GM21526 (cell line): ENCODE measurements around the gene KIF22.
"Not testable (repeated sequence)": the region's sequence is repeated elsewhere in the genome, so short reads cannot be mapped to it uniquely, and the experiment has no call there.

Experiments used
- ATAC-seq: cut with Tn5 transposase; IDR thresholded peaks from one replicate; pipeline ENCODE4 v1.9.1; 2021; ENCODE audit warnings: moderate library complexity; ENCODE audit not compliant: unreplicated experiment, low FRiP score

The KIF22 gene

GRCh38 chr16:29790183-29790948 is at the start of gene KIF22:
TSS of gene KIF22 (plus strand) at chr16:29790751. CDS start at chr16:29790760, 9 bp downstream.
- ATAC-seq: peak; percentile 78

- ATAC-seq: no peak
Measured at GRCh38 chr16:29742683-29743275, 47.8 kb upstream of the KIF22 start.

GRCh38 chr16:29743475-29743826 is 47.1 kb upstream of the KIF22 start:
- no peak for ATAC-seq

GRCh38 chr16:29743827-29744531 is 46.6 kb upstream of the KIF22 start:
- no peak for ATAC-seq

GRCh38 chr16:29744541-29745101 is 45.9 kb upstream of the KIF22 start:
- no peak for ATAC-seq

GRCh38 chr16:29745121-29745852 is 45.3 kb upstream of the KIF22 start:
- ATAC-seq: peak; percentile 34

- ATAC-seq: peak; percentile 56
Measured at GRCh38 chr16:29745853-29746345, 44.7 kb upstream of the KIF22 start, which contains the start of gene C16orf54. TSS of gene C16orf54 (minus strand) at chr16:29745990. CDS start at chr16:29744951, 1,039 bp downstream.

GRCh38 chr16:29746518-29746917 is 44.0 kb upstream of the KIF22 start:
- not testable (repeated sequence) for ATAC-seq

GRCh38 chr16:29747947-29748759 is 42.4 kb upstream of the KIF22 start:
- ATAC-seq: no peak

GRCh38 chr16:29748760-29749149 is 41.8 kb upstream of the KIF22 start:
- not testable (repeated sequence) for ATAC-seq

- ATAC-seq: no peak
Measured at GRCh38 chr16:29753516-29753915, 37.0 kb upstream of the KIF22 start.

- ATAC-seq: no peak
Measured at GRCh38 chr16:29756654-29757053, 33.9 kb upstream of the KIF22 start.

- ATAC-seq: not testable (repeated sequence)
Measured at GRCh38 chr16:29757086-29757485, 33.5 kb upstream of the KIF22 start.

GRCh38 chr16:29757950-29758466 is 32.5 kb upstream of the KIF22 start:
- ATAC-seq: no peak

GRCh38 chr16:29760567-29761279 is 29.8 kb upstream of the KIF22 start:
- ATAC-seq: no peak

GRCh38 chr16:29761280-29761651 is 29.3 kb upstream of the KIF22 start:
- ATAC-seq: not testable (repeated sequence)

- ATAC-seq: no peak
Measured at GRCh38 chr16:29761882-29762281, 28.7 kb upstream of the KIF22 start.

- no peak for ATAC-seq
Measured at GRCh38 chr16:29763326-29763725, 27.2 kb upstream of the KIF22 start.
